NCI-H1417 treated with DMSO at 0.1 percent for 48 hours (cell line): ENCODE results near the gene COPS4.
"Not testable (repeated sequence)": the region's sequence is repeated elsewhere in the genome, so short reads cannot be mapped to it uniquely, and the experiment has no call there.

Experiments
- DNase-seq: peaks from one replicate; lab custom pipeline; 2025; lab: John Stamatoyannopoulos, UW

Gene COPS4

DNA sequence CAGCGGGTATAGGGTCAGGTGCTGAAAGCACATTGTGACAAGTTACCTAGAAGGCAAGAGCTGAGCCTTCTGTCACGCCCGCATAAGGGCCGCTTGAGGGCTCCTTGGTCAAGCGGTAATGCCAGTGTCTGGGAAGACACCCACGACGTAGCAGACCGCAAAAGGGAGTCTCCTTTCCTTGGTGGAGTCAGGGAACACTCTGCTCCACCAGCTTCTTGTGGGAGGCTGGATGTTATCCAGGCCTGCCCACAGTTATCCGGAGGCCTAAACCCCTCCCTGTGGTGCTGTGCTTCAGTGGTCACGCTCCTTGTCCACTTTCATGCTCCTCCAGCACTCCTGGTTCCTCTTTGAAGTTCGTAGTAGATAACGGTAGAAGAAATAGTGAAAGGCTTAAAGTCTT lies 50.0 kb downstream of the COPS4 start:
- not testable (repeated sequence) for DNase-seq

DNA sequence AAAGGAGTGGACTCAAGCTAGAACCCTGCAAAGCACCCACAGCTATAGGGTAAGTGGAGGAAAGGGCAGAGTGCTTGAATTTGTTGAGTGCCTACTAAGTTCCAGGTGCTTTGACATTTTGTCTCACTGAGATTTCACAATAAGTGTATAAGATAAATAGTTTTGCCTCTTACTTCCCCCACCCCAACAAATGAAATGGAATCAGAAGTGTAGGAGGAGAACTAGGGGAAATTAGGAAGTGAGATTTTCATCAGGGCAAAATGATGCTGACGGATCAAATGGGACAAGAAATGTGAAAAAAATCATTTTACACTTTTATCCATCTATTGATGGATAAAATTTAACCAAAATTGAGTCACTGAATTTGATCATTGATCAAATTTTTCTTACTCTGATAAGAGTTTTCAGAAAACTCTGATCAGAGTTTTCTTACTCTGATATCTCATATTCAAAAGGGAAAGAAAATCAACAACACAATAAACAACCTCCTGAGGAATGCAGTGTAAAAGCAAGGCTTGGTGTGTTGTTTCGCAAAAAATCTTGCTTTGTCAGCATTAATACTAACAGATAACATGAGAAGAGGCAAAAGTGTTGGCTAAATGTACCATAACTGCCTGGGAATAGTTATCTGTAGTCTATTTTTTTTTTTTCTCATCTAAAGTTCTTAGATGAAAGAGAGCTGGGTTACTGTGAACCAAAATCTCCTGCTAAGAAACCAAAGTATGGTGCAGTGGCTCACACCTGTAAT lies 54.6 kb downstream of the COPS4 start:
- no peak for DNase-seq

DNA sequence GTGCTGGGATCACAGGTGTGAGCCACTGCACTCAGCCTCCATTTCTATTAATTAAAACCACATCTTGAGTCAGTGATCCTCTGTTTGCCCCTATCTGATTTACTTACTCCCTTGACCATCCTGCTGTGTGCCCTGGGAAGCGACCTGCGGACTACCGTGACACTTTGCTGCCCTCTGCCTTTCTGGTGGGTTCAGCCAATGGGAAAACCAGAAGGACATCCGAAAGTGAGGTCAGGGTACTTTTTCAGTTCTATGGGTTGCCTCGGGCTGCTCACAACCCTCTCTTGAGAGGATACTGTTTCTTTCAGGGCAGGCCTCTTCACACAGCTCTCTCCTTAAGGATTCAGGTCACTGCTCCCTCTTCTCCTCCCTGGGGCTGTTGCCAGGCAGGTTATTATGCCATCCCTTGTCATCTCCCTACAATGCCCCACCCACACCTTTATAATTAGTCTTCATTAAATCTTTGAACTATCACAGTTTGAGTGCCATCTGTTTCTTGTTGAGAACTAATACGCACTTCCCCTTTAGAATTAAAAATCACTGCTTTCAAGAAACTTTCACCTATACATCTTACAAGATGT lies 58.2 kb downstream of the COPS4 start:
- DNase-seq = no peak

DNA sequence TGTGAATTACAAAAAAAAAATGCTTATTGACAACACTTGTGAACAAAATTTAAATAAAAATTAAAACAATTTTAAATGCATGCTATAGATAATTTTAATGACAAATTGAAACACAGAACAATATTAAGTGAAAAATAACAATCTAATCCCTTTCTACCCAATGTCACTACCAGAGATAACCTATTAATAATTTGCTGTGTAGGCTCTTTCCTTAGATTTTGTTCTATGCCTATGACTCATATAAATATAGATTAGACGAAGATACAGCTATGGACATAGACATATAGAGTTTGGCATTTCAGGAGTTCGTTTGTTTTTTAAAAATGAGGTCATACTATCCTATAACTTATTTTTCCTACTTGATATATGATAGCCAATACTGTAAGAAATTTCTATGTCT lies 61.4 kb downstream of the COPS4 start:
- no peak for DNase-seq

DNA sequence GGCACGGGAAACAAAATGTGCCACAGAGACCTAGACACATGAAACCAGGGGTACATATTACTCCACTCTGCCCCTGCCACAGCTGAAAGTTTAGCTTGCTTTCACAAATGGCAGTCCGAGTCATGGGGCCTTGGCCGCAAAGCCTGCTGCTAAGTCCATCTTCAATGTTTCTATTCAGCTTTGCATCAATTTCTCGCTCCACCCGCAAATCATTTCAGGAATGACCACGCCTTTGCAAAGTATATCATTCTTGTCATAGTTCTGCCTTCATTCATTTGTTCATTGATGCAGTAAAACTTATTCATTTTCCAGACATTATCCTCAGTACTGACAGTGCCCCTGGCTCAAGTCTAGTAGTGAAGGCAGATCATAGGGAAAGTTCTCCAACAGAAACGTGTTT lies 70.0 kb downstream of the COPS4 start:
- DNase-seq = no peak

DNA sequence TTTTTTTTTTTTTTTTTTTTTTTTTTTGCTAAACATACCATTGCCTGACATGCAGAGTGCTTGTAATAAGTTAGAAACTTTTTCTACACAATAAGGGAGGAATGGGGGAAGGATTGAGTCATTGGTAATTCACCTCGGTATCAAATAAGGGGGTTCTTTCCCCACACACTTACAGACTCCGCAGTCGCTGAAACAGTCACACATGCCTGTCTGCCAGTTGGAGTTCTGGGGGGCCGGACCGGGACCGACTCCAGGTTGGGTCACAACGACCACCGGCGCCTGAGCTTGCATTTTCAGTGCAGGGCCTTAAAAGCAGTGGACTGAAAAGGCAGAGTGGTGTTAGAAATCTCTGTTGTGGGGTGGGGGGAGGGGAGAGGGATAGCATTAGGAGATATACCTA lies 72.6 kb downstream of the COPS4 start:
- DNase-seq = no peak

DNA sequence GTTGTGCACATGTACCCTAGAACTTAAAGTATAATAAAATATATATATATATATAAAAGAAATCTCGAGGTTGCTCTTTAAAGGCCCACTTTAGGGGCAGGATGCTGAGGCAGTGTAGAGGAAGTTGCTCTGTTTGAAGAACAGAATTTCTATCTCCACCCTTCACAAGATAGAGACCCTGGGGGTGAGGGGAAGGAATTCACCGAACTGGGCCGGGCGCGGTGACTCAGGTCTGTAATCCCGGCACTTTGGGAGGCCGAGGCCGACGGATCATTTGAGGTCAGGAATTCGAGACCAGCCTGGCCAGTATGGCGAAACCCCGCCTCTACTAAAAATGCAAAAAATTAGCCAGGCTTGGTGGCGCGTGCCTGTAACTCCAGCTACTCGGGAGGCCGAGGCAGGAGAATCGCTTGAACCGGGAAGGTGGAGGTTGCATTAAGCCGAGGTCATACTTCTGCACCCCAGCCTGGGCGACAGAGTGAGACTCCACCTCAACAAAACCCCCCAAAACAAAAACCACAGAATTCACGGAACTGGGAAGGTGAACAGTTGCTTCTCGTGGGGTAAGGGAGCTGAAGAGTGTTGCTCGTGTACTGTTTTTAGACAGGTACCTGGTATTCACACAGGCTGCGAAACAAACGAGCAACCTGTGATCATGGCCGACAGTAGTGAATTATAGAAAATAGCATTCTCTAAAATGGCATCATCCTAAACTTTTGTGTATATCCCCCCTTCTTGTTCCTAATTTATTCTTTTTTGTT lies 73.3 kb downstream of the COPS4 start:
- no peak for DNase-seq

DNA sequence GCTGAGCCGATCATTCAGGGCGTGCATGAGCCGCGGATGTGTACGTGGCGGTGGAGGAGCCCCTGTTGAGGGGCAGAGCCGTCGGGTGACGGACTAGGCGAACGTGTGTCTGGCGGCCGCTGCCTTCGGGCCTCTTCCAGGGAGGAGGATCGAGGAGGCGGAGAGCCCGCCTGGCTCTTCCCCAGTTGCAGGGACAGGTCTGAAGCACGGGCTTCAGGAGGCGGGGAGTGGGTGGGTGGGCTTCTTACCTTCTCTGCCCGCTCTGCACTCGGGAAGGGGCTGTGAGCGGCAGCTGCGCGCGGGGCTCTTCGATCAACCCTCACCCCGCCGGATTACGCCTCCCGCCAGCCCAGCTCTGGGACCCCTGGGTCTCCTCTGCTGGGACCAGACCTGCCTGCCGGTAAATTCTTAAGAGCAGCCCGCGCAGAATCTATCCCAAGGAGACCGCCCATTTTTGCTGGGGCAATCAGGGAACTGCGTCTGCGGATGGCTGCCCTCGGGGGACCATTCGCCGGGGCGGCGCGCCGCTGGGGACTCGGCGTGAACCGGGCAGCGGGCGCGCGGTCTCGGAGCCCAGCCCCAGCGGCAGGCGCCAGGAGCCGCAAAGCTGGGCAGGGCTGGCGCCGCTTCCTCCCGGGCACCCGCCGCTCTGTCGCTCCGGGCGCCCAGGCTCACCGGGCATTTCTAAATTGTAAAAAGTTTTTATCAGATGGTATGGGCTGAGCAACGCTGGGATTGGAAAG lies 74.7 kb downstream of the COPS4 start:
- DNase-seq = no peak

DNA sequence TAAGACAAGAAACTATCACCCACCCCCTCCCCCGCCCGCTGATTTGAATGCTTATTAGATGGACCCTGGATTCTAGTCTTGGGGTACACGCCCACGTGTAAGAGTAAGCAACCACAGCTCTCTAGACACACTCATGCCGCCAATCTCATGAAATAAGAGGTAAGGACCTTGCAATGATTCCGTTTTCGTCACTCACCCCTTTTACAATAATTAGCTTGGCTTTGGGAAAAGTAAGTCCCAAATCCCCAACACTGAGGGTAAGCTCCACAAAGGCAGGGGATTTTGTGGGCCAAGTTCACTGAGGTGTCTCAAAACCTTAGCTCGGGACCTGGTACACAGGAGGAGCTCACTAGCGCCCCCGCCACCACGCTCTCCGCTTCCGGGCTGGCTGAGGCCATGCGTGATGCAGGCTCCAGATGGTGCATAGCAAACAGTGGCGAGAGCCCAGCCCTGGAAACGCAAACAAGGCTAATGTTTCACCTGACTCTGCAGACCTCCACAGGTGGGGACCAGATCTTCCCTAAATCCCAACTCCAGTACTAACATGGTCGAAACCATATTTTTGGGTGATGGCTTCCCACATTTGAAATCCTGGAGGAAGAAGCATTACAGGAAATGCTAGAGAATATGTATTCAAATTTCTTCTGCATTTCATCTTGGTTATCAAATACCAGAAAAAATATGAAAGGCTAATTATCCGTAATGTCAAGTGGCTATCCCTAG lies 75.4 kb downstream of the COPS4 start:
- DNase-seq = peak; percentile 70

DNA sequence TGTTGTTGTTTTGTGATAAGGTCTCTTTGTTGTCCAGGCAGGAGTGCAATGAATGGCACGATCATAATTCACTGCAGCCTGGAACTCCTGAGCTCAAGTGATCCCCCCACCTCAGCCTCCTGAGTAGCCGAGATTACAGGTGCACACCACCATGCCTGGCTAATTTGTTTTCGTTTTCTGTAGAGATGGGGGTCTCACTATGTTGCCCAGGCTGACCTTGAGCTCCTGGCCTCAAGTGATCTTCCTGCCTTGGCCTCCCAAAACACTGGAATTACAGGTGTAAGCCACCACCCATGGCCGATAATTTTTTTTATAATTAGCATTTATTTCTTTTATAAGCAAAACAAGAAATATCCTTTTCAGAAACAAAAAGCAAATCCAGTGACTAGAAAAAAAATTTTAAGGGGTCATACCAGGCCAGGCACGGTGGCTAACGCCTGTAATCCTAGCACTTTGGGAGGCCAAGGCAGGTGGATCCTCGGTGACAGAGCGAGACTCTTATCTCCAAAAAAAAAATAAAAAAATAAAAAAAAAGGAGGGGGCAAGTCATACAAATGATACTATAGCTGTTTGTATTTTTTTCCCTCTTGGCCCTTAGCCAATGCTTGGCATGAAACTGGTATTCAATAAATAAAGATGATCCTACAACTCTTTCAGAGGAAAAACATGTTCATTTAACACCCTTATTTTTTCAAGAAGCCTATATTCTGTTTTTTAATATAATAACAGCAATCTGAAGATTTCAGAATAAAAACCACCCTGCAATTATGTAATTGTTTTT lies 76.2 kb downstream of the COPS4 start:
- no peak for DNase-seq

DNA sequence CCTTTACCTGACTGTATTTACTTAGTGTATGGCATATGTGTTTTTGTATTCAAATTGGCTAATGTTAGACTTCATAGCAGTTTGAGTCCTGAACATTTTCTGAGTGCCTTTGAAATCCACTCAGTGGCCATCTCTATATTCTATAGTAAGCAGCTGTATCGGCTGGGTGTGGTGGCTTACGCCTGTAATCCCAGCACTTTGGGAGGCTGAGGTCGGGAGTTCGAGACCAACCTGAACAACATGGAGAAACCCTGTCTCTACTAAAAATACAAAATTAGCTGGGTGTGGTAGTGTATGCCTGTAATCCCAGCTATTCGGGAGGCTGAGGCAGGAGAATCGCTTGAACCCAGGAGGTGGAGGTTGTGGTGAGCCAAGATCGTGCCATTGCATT lies 76.8 kb downstream of the COPS4 start:
- not testable (repeated sequence) for DNase-seq

DNA sequence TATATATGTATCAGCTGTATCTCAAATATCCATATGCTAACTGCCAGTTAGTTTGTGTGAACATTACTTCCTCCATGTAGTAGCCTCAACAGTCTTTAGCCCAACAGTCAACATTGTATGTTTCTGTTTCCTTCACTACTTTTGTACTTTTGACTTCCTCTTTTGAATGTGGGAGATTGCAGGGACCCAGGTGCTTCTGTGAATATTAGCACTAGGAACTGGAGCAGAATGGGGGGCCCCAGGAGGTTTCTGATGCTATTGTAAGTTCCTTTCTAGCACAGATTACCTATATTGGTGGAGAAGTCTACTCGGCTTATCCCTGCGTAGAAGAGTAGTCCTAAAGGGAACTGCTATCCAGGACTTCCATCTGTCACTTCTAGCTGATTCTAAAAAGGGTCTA lies 77.2 kb downstream of the COPS4 start:
- no peak for DNase-seq

DNA sequence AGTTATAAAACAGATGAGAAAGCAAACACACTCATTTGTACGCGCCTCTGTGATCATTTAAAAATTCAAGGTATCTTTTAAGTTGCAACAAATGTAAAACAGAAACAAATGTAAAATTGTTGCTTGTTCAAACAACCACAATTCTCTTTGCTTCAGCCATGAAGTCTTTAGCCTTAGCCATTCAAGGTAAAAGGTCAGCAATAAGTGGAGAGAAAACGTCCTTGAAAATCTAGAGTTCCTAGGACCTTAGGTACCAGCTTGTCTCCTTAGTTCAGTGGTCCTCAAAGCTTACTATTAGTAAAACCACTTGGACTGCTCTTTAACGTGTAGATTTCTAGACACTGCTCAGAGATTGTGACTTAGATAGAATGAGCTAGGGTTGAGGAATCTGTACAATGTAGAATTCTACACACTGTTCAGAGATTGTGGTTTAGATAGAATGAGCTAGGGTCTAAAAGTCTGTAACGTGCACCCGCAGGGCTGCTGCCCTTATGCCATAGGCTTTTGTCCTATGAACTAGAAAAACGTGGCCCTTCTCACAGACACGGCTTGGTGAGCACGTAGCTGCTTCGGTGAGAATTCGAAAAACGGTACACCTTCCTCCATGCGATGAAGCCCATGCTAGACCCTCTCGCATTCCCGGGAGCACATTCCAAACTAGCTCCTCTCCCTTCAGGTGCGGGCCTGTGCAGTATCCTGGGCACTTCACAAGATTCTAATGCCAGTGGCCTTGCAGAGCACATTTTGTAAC lies 77.9 kb downstream of the COPS4 start:
- DNase-seq = no peak

DNA sequence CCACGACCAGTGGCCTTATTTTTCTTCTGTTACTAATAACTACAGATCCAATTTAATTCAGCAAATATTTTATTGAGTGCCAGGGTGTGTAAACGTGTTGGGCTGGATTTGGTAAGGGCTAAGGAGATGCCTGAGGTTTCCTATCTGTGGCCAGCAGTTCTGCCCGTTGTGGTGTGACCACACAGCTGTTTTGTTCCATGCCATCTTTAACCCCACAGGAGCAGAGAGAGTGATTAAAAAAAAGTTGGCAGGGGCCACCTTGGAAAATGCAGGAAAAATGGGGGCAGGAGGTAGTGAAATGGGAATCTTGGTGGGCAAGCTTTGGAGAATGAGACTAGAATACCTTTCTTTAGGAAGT lies 78.4 kb downstream of the COPS4 start:
- no peak for DNase-seq

DNA sequence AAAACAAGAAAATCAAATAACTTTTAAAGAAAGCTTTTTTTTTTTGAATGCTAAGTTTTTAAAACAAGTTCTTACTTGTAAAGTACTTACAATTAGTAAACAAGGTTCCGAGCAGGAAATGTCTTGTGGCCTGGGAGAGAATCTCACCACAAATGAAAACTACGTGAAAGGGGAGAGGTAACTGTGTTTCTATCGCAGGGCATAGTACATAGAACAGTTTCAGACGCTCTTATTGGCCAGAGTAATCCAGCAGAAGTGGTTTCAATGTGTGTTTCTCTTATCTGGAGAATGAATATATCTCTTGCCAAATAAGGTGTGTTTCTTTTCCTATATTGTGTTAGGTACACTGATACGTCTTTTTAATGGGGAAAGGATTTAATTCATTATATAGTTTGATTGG lies 79.6 kb downstream of the COPS4 start, which contains the start of gene PLAC8:
Gene PLAC8, minus strand, starts transcription at position 154 of the 400 bp plus-strand sequence. CDS start 6,808 bp downstream, outside the sequence.
- no peak for DNase-seq

DNA sequence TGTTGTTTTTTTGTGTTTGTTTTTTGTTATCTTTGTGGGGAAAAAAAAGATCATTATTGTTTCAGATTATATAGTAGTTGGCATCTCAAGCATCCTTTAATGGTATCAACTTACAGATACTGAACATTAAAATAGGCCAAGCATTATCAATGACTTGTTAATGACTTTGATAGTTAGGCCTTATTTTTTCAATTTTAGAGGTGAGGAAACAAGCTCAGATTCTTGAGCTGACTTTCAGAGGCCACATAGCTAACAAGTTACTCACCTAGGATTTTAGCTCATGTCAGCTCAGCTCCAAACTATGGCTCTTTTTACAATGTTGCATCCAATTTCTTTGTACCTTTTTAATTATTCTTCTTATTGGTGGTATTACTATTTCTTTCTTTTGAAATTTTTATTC lies 80.0 kb downstream of the COPS4 start:
- no peak for DNase-seq

DNA sequence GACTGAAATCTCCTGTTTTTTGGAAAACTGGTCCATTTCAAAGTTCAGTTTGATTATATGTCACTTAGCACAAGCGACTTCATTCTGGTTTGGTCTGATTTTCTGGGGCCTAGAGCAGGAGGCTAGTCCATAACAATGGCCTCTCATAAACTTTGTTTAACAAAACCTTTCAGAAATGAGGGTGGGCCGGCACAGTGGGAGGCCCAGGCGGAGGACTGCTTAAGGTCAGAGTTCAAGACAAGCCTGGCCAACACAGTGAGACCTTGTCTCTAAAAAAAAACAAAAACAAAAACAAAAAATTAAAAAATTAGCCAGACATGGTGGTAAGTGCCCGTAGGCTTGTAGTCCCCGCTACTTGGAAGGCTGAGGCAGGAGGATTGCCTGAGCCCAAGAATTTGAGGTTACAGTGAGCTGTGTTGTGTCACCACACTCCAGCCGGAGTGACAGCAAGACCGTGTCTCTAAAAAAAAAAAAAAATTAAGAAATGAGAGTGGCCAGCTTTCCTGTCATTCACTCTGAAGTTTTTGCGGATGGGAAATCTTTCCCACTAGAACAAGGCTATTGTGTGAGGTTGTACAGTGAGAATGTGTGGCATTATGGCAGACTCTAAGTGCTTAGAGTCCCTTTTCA lies 80.8 kb downstream of the COPS4 start:
- DNase-seq = no peak

DNA sequence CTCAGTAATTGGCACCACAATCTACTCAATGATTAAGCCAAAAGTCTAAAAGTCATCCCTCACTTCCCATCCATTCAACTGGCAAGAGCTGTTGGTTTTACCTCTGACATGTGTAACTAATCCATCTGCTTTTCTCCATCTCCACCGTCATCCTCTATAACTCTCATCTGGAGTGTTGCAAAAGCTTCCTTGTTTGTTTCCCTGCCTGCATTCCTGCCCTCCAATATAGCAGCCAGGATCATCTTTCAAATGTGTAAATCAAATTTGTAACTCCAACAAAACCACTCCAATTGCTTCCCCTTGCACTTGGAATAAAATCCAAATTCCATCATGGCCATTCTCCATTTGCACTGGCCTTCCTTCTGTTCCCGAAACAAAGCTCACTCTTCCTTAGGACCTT lies 83.9 kb downstream of the COPS4 start:
- DNase-seq = no peak

DNA sequence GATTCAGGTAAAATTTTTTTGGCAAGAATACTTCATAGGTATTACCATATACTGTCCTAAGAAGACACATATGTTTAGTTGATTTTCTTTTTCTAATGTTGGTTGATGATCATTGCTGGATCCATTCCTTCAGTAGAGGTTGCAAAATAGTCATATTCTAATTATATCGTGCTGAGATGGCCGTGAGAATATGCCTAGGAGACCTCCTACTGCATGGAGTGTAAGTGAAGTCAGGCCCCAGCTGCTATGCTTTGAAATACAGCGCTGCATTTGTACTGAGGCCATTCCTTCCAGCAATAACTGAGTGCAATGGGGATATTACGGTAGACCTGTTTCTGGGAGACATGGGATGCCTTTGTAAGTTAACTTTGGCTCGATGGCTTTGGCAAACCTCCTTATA lies 86.3 kb downstream of the COPS4 start:
- no peak for DNase-seq
